Measurements from ENCODE around the gene MMEL1. TPM values are rescaled to one million over a fixed set of nuclear protein-coding genes. Genes with fewer than 3 reads are reported as not detected.
A peak's percentile ranks its signal among the peaks of the same experiment; 100 is the strongest.

The MMEL1 gene
- total and polyA plus RNA-seq, 2 of the 13 experiments (the other 11 are each of a cell fraction or from before 2014, with no cell fraction given) = 0.48 TPM; not detected in 1

DNA sequence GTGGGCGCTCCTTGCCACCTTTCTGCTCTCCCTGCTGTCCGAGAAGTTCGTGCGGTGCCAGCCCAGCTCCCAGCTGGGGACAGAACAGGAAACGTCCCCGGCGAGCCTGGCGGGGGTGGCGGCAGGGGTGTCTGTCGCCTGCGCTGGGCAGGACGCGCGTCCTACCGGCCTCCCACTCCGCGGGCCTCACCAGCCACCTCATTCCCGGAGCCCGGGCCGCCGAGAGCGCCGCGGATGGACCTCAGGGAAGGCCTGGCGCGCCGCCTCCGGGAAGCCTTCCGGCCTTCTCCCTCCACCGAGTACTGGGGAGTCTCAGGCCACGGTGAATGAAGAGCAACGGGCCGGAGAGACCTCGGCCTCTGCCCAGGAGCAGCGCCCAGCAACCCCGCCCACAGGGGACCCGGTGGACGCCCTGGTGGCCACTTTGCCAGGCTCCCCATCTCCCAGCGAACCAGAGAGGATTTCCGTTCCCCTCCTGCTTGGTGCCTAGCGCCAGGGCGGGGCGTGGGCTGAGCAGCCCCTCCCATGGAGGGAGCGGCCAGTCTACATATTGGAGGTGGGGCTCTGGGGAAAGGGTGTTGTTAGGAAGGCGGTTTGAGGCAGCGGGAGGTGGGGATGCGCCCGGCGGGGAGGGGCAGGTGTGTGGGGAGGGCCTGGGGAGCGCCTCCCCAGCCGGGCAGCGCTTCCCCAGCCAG is 86.2 kb downstream of the MMEL1 start (continued):
- TF ChIP-seq, protein P1, sequence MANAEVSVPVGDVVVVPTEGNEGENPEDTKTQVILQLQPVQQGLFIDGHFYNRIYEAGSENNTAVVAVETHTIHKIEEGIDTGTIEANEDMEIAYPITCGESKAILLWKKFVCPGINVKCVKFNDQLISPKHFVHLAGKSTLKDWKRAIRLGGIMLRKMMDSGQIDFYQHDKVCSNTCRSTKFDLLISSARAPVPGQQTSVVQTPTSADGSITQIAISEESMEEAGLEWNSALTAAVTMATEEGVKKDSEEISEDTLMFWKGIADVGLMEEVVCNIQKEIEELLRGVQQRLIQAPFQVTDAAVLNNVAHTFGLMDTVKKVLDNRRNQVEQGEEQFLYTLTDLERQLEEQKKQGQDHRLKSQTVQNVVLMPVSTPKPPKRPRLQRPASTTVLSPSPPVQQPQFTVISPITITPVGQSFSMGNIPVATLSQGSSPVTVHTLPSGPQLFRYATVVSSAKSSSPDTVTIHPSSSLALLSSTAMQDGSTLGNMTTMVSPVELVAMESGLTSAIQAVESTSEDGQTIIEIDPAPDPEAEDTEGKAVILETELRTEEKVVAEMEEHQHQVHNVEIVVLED (CRISPR knock-in tag; IDR thresholded peaks at IDR 0.05; ENCODE audit: borderline replicate concordance) = 0 out of 2 replicates have a peak, but pooled peaks have one; percentile 36
- no peak for TF ChIP-seq ZKSCAN1 (IDR thresholded peaks at IDR 0.05; ENCODE audit: low read length)
- TF ChIP-seq ARID4A (CRISPR knock-in tag; IDR thresholded peaks at IDR 0.05; ENCODE audit: borderline replicate concordance) = peak; percentile 43; the same call in 1 of the 2 replicates
- no peak for TF ChIP-seq ZNF44 (CRISPR knock-in tag; IDR thresholded peaks at IDR 0.05)
- TF ChIP-seq NCOR1 (IDR thresholded peaks at IDR 0.05; ENCODE audit: borderline replicate concordance, low read length) = no peak
- no peak for TF ChIP-seq ZSCAN30 (CRISPR knock-in tag; IDR thresholded peaks at IDR 0.05)
- no peak for TF ChIP-seq FIP1L1 (IDR thresholded peaks at IDR 0.05; ENCODE audit: borderline replicate concordance, insufficient read depth, low read depth, low read length)
- no peak for TF ChIP-seq EHMT2 (IDR thresholded peaks at IDR 0.05; ENCODE audit: borderline replicate concordance, low read depth, low read length)
- TF ChIP-seq, protein P2, sequence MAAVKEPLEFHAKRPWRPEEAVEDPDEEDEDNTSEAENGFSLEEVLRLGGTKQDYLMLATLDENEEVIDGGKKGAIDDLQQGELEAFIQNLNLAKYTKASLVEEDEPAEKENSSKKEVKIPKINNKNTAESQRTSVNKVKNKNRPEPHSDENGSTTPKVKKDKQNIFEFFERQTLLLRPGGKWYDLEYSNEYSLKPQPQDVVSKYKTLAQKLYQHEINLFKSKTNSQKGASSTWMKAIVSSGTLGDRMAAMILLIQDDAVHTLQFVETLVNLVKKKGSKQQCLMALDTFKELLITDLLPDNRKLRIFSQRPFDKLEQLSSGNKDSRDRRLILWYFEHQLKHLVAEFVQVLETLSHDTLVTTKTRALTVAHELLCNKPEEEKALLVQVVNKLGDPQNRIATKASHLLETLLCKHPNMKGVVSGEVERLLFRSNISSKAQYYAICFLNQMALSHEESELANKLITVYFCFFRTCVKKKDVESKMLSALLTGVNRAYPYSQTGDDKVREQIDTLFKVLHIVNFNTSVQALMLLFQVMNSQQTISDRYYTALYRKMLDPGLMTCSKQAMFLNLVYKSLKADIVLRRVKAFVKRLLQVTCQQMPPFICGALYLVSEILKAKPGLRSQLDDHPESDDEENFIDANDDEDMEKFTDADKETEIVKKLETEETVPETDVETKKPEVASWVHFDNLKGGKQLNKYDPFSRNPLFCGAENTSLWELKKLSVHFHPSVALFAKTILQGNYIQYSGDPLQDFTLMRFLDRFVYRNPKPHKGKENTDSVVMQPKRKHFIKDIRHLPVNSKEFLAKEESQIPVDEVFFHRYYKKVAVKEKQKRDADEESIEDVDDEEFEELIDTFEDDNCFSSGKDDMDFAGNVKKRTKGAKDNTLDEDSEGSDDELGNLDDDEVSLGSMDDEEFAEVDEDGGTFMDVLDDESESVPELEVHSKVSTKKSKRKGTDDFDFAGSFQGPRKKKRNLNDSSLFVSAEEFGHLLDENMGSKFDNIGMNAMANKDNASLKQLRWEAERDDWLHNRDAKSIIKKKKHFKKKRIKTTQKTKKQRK (IDR thresholded peaks at IDR 0.05; ENCODE audit: low read length) = no peak
- peak; percentile 57 for TF ChIP-seq ZNF556 (CRISPR knock-in tag; IDR thresholded peaks at IDR 0.05; ENCODE audit: borderline replicate concordance)
- no peak for TF ChIP-seq CBFB (CRISPR knock-in tag; IDR thresholded peaks at IDR 0.05)
- TF ChIP-seq HCFC1 (IDR thresholded peaks at IDR 0.05; ENCODE audit: low read depth, low read length) = no peak
- TF ChIP-seq TGIF2 (CRISPR knock-in tag; IDR thresholded peaks at IDR 0.05) = no peak
- TF ChIP-seq NFKB2 (CRISPR knock-in tag; IDR thresholded peaks at IDR 0.05; ENCODE audit: borderline replicate concordance) = peak; percentile 78; the same call in 1 of the 2 replicates
- TF ChIP-seq KLF12 (CRISPR knock-in tag; IDR thresholded peaks at IDR 0.05; ENCODE audit: borderline replicate concordance) = peak; percentile 29; the same call in 1 of the 2 replicates
- 0 out of 2 replicates have a peak, but pooled peaks have one; percentile 26 for TF ChIP-seq ZZZ3 (CRISPR knock-in tag; IDR thresholded peaks at IDR 0.05; ENCODE audit: borderline replicate concordance)
- TF ChIP-seq HES4 (CRISPR knock-in tag; IDR thresholded peaks at IDR 0.05; ENCODE audit: borderline replicate concordance) = no peak; the same call in 1 of the 2 replicates

Measured in HepG2 (cell line).